Kidney (tissue), 14 donors: Measurements from ENCODE around the gene CCL18. TPM values are rescaled to one million over a fixed set of nuclear protein-coding genes. Genes with fewer than 3 reads are reported as not detected.
"Not testable (repeated sequence)": the region's sequence is repeated elsewhere in the genome, so short reads cannot be mapped to it uniquely, and the experiment has no call there.

Source experiments
- DNase-seq, 5 donors: peaks; one replicate each; pipeline ENCODE4 v3.0.0-alpha.2; 2013 to 2020
- FAIRE-seq: peaks from 2 replicates; lab custom pipeline; 2012; peaks lifted over from hg19 to GRCh38; lab: Jason Lieb, UNC
- H3K27ac ChIP-seq, 2 donors: one replicate each; pipeline ENCODE4 v1.7.0; 2013; ENCODE audit warnings: low read depth in 2 of 2, low read length in 2 of 2, inconsistent platforms in 1 of 2
- H3K27me3 ChIP-seq: one replicate; pipeline ENCODE4 v1.7.1; 2013; ENCODE audit warnings: low read length, inconsistent platforms; ENCODE audit not compliant: control insufficient read depth, insufficient read depth
- H3K36me3 ChIP-seq, 3 donors: one replicate each; pipeline versions ENCODE4 v1.7.0 to v1.7.1; 2013; ENCODE audit warnings: low read length in 3 of 3, control low read depth in 1 of 3, inconsistent platforms in 1 of 3; ENCODE audit not compliant: insufficient read depth in 3 of 3, control insufficient read depth in 2 of 3
- H3K4me1 ChIP-seq, 3 donors: one replicate each; pipeline versions ENCODE4 v1.7.0 to v1.7.1; 2013; ENCODE audit warnings: low read length in 3 of 3, inconsistent platforms in 1 of 3, low read depth in 1 of 3; ENCODE audit not compliant: control insufficient read depth in 2 of 3, insufficient read depth in 2 of 3
- H3K4me3 ChIP-seq, 3 donors: one replicate each; pipeline versions ENCODE4 v1.7.0 to v1.8.1; 2013; ENCODE audit warnings: low read length in 3 of 3, control low read depth in 1 of 3, inconsistent platforms in 1 of 3
- H3K9ac ChIP-seq, 3 donors: one replicate each; pipeline versions ENCODE4 v1.7.0 to v1.7.1; 2013; ENCODE audit warnings: low read length in 3 of 3, control low read depth in 1 of 3, inconsistent platforms in 1 of 3
- H3K9me3 ChIP-seq, 3 donors: one replicate each; pipeline versions ENCODE4 v1.7.0 to v1.7.1; 2013; ENCODE audit warnings: low read length in 3 of 3, control low read depth in 1 of 3, inconsistent platforms in 1 of 3; ENCODE audit not compliant: control insufficient read depth in 2 of 3, insufficient read depth in 1 of 3
- intact Hi-C: fragments of 100-400 bp; cut with DNase I; formaldehyde crosslinking; loops from one replicate; pipeline ENCODE4 v1.11.1; 2022
- polyA plus RNA-seq: library from polyadenylated mRNA; stranded (reverse); fragments of 350-450 nt; fragmentation: Illumina TruSeq; extraction: RNeasy Lipid Tissue Mini Kit (QIAGEN cat#74804); gene quantifications from one replicate; pipeline ENCODE4 v1.2.3, GENCODE V29; 2014; ENCODE audit warnings: low read depth, low replicate concordance; ENCODE audit not compliant: insufficient read depth
- total RNA-seq: library from RNA; stranded (reverse); fragmentation: NEBNext Ultra II Directional; extraction: Animal tissue kit (Norgen Biotek cat#: 25700); gene quantifications from one replicate; pipeline ENCODE4 v1.2.1, GENCODE V29; 2021
- TF ChIP-seq, protein P1 (sequence below): IDR thresholded peaks from 3 replicates; pipeline ENCODE4 v1.5.1; 2012; ENCODE audit warnings: mild to moderate bottlenecking, moderate library complexity, borderline replicate concordance; ENCODE audit not compliant: insufficient read depth; ENCODE audit errors: extremely low read depth
- donor health status: control.
- donor health status: control.
- donor health status: control.
- donor health status: control.
- donor health status: control.
- donor health status: DM: yes; HTN: yes; CAD: no.
- donor health status: Normal renal cell carcinoma (clear cell type).

CCL18 gene
- total and polyA plus RNA-seq, 2 donors from 2014 or later, result 4.5 TPM; not detected in 1

DNA sequence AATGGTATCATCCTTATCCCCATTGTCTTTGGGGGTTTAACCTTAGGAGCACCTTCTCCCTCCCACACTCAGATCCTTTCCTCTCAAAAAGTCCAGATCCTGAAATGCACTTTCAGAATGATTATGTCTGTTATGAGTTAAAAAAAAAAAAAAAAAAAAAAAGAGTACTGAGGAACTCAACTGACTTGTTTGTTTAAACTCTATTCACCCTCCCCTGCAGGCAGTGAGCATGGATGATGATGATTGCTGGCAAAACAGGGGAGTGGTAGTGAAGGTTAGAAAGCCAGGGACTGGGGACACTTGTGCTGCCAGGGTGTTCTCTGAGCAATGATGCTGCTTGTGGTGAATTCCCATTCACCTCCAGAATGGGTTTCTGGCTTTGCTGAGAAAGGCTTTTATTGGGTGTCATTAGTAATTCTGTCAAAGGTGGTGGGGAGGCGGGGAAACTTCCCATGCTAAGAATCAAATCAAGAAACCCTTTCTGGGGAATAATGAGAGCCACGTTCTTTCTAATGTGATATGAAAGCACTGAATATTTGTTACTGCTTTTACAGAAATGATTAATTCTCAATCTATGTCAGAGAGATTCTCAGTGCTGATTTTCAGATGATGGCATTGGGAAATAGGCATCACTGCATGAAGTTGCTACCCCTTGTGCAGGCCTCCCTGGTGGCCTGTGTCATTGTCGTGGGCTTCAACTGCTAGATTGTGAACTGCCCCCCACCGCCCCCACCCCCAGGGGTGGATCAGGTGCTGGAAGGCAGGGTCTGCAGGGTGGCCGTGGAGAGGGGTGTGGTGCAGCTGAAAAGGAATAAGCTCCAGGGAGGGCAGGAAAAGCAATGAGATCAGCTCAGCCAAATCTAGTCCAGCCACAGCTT, 53.7 kb downstream of the CCL18 start:
- no peaks in the 10 kb centered on the region for H3K4me1 ChIP-seq
- no peak for DNase-seq
- H3K27me3 ChIP-seq, result no peaks in the 10 kb centered on the region
- H3K9ac ChIP-seq, result no peak overlapping the region
- H3K36me3 ChIP-seq, result no peaks in the 10 kb centered on the region
- no peaks in the 10 kb centered on the region for H3K9me3 ChIP-seq
- H3K27ac ChIP-seq, result no peak overlapping the region
- H3K4me3 ChIP-seq, result no peak overlapping the region
- FAIRE-seq, result no peak
- TF ChIP-seq, protein P1, sequence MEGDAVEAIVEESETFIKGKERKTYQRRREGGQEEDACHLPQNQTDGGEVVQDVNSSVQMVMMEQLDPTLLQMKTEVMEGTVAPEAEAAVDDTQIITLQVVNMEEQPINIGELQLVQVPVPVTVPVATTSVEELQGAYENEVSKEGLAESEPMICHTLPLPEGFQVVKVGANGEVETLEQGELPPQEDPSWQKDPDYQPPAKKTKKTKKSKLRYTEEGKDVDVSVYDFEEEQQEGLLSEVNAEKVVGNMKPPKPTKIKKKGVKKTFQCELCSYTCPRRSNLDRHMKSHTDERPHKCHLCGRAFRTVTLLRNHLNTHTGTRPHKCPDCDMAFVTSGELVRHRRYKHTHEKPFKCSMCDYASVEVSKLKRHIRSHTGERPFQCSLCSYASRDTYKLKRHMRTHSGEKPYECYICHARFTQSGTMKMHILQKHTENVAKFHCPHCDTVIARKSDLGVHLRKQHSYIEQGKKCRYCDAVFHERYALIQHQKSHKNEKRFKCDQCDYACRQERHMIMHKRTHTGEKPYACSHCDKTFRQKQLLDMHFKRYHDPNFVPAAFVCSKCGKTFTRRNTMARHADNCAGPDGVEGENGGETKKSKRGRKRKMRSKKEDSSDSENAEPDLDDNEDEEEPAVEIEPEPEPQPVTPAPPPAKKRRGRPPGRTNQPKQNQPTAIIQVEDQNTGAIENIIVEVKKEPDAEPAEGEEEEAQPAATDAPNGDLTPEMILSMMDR, result no peak
- intact Hi-C loops, result no loop called here

DNA sequence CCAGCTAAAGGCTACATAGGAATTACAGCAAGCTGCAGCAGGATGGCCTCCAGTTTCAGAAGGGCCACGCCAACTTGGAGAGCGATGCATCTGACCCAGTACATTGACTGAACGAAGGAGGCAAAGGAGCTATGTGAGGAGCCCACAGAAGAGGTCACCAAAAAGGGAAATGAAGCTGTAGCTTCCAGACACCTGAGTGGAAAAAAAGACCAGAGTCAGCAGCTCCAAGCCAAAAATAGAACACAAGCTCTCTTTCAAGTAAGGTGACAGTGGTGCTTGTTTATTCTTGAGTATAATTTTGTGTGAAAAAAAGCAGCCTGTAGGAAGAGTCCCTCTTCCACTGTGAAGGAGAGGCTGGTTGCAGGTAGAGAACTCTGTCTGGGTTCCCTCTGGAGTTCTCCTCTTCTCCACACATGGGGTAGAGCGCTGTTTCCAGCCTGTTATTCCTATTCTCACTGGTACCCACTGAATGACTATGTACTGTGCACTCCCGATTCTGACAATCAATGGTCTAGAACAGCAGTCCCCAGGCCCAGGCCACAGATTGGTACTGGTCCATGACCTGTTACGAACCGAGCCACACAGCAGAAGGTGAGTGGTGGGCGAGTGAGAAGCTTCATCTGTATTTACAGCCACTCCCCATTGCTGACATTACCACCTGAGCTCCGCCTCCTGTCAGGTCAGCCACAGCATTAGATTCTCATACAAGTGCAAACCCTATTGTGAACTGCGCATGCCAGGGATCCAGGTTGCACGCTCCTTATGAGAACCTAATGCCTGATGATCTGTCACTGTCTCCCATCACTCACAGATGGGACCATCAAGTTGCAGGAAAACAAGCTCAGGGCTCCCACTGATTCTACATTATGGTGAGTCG, 54.6 kb downstream of the CCL18 start:
- DNase-seq (no peak), FAIRE-seq (no peak)
- Histone ChIP-seq H3K4me1 (no peaks in the 10 kb centered on the region), H3K4me3 (no peak overlapping the region), H3K27me3 (no peaks in the 10 kb centered on the region), H3K36me3 (no peaks in the 10 kb centered on the region), H3K27ac (no peak overlapping the region), H3K9ac (no peak overlapping the region), H3K9me3 (no peaks in the 10 kb centered on the region)
- intact Hi-C loops, result no loop called here
- TF ChIP-seq, protein P1, result no peak

DNA sequence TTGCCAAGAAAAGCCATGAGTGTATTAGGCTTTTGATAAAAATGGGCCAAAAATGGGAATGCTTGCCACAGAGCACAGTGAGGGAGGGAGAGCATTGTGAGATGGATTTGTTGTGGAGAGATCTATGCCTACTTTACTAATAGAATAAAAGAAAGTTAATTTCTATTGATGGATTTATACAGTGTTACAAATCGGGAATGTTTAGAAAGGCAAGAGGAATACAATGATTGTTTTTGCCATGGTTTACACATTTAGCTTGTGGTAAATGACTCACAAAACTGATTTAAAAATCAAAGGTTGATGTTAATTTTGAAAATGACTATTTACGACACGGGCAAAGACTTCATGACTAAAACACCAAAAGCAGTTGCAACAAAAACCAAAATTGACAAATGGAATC, 56.1 kb downstream of the CCL18 start:
- H3K4me1 ChIP-seq, result no peaks in the 10 kb centered on the region

DNA sequence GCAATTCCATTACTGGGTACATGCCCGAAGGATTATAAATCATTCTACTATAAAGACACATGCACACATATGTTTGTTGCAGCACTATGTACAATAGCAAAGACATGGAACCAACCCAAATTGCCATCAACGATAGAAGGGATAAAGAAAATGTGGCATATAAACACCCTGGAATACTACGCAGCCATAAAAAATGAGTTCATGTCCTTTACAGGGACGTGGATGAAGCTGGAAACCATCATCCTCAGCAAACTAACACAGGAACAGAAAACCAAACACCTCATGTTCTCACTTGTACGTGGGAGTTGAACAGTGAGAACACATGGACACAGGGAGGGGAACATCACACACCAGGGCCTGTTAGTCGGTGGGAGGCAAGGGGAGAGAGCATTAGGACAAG, 57.0 kb downstream of the CCL18 start:
- H3K36me3 ChIP-seq, DNase-seq, H3K4me3 ChIP-seq, H3K4me1 ChIP-seq, H3K27me3 ChIP-seq, H3K9ac ChIP-seq, FAIRE-seq, intact Hi-C loops, H3K27ac ChIP-seq: not testable (repeated sequence)
- peaks cover 0 to 13% (median 7%) of the 10 kb centered on the region in 3 donors for H3K9me3 ChIP-seq

More for the DNA sequence above, 56.1 kb downstream of the CCL18 start:
- intact Hi-C loops, result no loop called here
- Histone ChIP-seq H3K36me3 (no peaks in the 10 kb centered on the region), H3K9me3 (peaks cover 0 to 5% (median under 1%) of the 10 kb centered on the region in 3 donors), H3K27me3 (no peaks in the 10 kb centered on the region), H3K4me3 (no peak overlapping the region), H3K27ac (no peak overlapping the region), H3K9ac (no peak overlapping the region)
- TF ChIP-seq, protein P1, result no peak
- FAIRE-seq, result no peak
- DNase-seq, result no peak
